GM18519 (cell line): Measurements from ENCODE around the gene SPG11.
"Not testable (repeated sequence)": the region's sequence is repeated elsewhere in the genome, so short reads cannot be mapped to it uniquely, and the experiment has no call there.

Source experiments
- ATAC-seq: cut with Tn5 transposase; IDR thresholded peaks from one replicate; pipeline ENCODE4 v1.9.1; 2021; ENCODE audit warnings: mild to moderate bottlenecking, moderate library complexity; ENCODE audit not compliant: unreplicated experiment, low FRiP score

SPG11 gene

GRCh38 chr15:44636976-44637375 lies 26.5 kb downstream of the SPG11 start:
- no peak for ATAC-seq

GRCh38 chr15:44633603-44634002 lies 29.9 kb downstream of the SPG11 start:
- ATAC-seq: no peak

- not testable (repeated sequence) for ATAC-seq
These were observed 38.2 kb downstream of the SPG11 start for GRCh38 chr15:44625286-44625685.

GRCh38 chr15:44623178-44623577 lies 40.3 kb downstream of the SPG11 start:
- ATAC-seq: no peak

- no peak for ATAC-seq
These were observed 43.4 kb downstream of the SPG11 start for GRCh38 chr15:44620081-44620480.

GRCh38 chr15:44616974-44617373 lies 46.5 kb downstream of the SPG11 start:
- ATAC-seq: no peak

- no peak for ATAC-seq
These were observed 56.7 kb downstream of the SPG11 start for GRCh38 chr15:44606740-44607139.

GRCh38 chr15:44603126-44603525 lies 60.3 kb downstream of the SPG11 start:
- ATAC-seq: no peak

GRCh38 chr15:44598892-44599291 lies 64.6 kb downstream of the SPG11 start:
- ATAC-seq: no peak

GRCh38 chr15:44598066-44598465 lies 65.4 kb downstream of the SPG11 start:
- no peak for ATAC-seq

- no peak for ATAC-seq
These were observed 66.9 kb downstream of the SPG11 start for GRCh38 chr15:44596511-44597010.

GRCh38 chr15:44595656-44596510 lies 67.6 kb downstream of the SPG11 start:
- no peak for ATAC-seq

- no peak for ATAC-seq
These were observed 68.2 kb downstream of the SPG11 start for GRCh38 chr15:44595246-44595645.

- ATAC-seq: no peak
These were observed 70.3 kb downstream of the SPG11 start for GRCh38 chr15:44593042-44593736.

GRCh38 chr15:44591326-44591725 lies 72.1 kb downstream of the SPG11 start:
- no peak for ATAC-seq

- no peak for ATAC-seq
These were observed 74.9 kb downstream of the SPG11 start for GRCh38 chr15:44588541-44588940.

- ATAC-seq: no peak
These were observed 77.8 kb downstream of the SPG11 start for GRCh38 chr15:44585633-44586032.

GRCh38 chr15:44584162-44584749 lies 79.2 kb downstream of the SPG11 start:
- no peak for ATAC-seq

GRCh38 chr15:44580105-44580504 lies 83.4 kb downstream of the SPG11 start:
- ATAC-seq: no peak

GRCh38 chr15:44574734-44575133 lies 88.7 kb downstream of the SPG11 start:
- ATAC-seq: no peak

GRCh38 chr15:44573386-44573785 lies 90.1 kb downstream of the SPG11 start:
- no peak for ATAC-seq
